ENCODE results near the gene SMC4. TPM values are rescaled to one million over a fixed set of nuclear protein-coding genes. Genes with fewer than 3 reads are reported as not detected.

SMC4 gene
- polyA plus RNA-seq, 1 of the 3 experiments (the other 2 are of a cell fraction): 26.1 TPM

DNA sequence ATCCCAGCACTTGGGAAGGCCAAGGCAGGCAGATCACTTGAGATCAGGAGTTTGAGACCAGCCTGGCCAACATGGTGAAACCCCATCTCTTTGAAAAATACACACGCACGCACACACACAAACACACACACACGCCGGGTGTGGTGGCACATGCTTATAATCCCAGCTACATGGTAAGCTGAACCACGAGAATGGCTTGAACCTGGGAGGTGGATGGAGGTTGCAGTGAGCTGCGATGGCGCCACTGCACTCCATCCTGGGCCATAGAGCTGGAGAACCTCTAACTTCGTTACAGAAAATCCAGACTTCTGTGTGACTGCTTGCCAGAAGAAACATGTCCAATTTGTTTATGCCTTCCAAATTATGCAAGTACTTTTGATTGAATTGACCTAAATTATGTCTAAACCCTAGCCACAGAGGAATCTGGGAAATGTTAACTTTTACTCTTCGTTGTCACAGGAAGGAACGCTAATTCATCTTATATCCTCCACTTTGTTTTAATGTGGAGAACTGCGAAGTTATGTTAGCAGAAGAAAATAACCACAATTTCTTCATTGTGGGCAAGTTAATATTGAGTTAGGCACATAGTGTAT is 28.5 kb downstream of the SMC4 start:
- no peaks in the 10 kb centered on the region; a peak in 1 of 4 replicates for H3K4me1 ChIP-seq (ENCODE audit: control insufficient read depth in 1 of 2, insufficient read depth in 2 of 2, low read depth in 1 of 2, low read length in 1 of 2)
- peaks cover 71% of the 10 kb centered on the region for H3F3A ChIP-seq (replicated peaks; ENCODE audit: insufficient read depth)
- 87% methylated on average over 11 of the region's 11 CpGs for WGBS (ENCODE audit: low lambda C conversion rate)
- H3K27ac ChIP-seq (ENCODE audit: low read depth in 2 of 2, low read length in 1 of 2): peak overlapping the region in 1 of 2 experiments; percentile 1; a peak in 2 of 4 replicates
- no peaks in the 10 kb centered on the region for H4K20me1 ChIP-seq (ENCODE audit: insufficient read depth)
- peaks cover 85% of the 10 kb centered on the region for H3K79me2 ChIP-seq (ENCODE audit: insufficient read depth)
- POLR2A ChIA-PET: no interaction called here
- H3K36me3 ChIP-seq (replicated peaks in 1 of 2; ENCODE audit: control insufficient read depth in 1 of 2, insufficient read depth in 2 of 2, low read length in 1 of 2): peaks cover 85 to 88% of the 10 kb centered on the region in 2 experiments
- no peaks in the 10 kb centered on the region for H3K27me3 ChIP-seq (ENCODE audit: insufficient read depth)
- H3K4me3 ChIP-seq (ENCODE audit: low read depth in 2 of 2, low read length in 1 of 2): no peak overlapping the region
- no peaks in the 10 kb centered on the region for H3K9me3 ChIP-seq
- no peak overlapping the region for H2AFZ ChIP-seq (ENCODE audit: low read depth)
- DNase-seq: no peak
- no peak overlapping the region for H3K4me2 ChIP-seq
- H3K9me2 ChIP-seq: no peaks in the 10 kb centered on the region
- no peak overlapping the region for H3K9ac ChIP-seq
- CTCF ChIA-PET: interaction anchor here (1.7 to 2.4 kb wide), 2 partner anchors 8 to 14 kb away, joined by 7 to 10 read pairs; no protein-coding TSS in a partner anchor
- TF ChIP-seq, protein P1, sequence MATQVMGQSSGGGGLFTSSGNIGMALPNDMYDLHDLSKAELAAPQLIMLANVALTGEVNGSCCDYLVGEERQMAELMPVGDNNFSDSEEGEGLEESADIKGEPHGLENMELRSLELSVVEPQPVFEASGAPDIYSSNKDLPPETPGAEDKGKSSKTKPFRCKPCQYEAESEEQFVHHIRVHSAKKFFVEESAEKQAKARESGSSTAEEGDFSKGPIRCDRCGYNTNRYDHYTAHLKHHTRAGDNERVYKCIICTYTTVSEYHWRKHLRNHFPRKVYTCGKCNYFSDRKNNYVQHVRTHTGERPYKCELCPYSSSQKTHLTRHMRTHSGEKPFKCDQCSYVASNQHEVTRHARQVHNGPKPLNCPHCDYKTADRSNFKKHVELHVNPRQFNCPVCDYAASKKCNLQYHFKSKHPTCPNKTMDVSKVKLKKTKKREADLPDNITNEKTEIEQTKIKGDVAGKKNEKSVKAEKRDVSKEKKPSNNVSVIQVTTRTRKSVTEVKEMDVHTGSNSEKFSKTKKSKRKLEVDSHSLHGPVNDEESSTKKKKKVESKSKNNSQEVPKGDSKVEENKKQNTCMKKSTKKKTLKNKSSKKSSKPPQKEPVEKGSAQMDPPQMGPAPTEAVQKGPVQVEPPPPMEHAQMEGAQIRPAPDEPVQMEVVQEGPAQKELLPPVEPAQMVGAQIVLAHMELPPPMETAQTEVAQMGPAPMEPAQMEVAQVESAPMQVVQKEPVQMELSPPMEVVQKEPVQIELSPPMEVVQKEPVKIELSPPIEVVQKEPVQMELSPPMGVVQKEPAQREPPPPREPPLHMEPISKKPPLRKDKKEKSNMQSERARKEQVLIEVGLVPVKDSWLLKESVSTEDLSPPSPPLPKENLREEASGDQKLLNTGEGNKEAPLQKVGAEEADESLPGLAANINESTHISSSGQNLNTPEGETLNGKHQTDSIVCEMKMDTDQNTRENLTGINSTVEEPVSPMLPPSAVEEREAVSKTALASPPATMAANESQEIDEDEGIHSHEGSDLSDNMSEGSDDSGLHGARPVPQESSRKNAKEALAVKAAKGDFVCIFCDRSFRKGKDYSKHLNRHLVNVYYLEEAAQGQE (IDR thresholded peaks at IDR 0.05; ENCODE audit: low read depth, low read length): no peak
- TF ChIP-seq CHD2 (IDR thresholded peaks at IDR 0.05; ENCODE audit: low read length, partially characterized antibody) (no peak), FOXJ3 (CRISPR knock-in tag; IDR thresholded peaks at IDR 0.05) (no peak), MXI1 (IDR thresholded peaks at IDR 0.05; ENCODE audit: low read depth, low read length) (no peak), EP300 (IDR thresholded peaks at IDR 0.05; ENCODE audit: borderline replicate concordance in 1 of 2, low read depth in 1 of 2, low read length in 1 of 2) (no peak), RAD21 (IDR thresholded peaks at IDR 0.05; ENCODE audit: low read length) (no peak)

DNA sequence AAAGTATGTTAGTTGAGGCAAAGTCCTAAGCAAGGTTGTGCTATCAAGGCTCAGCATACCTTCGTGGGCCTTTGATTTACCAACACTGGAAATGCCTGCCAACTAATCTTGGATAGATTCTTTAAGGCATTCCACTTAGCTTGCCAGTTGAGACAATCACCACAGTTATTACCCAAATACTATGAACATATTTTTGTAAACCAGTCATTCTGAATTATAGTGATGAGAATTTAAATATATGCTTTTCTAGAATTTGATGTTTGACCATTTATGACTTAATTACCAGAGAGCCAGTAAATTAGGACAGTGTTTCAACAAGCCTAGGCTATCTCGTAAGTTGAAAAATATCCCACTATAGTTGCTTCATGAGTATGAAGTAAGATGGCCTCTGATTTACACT is 34.6 kb downstream of the SMC4 start:
- no peak for DNase-seq
- Histone ChIP-seq H3K27ac (ENCODE audit: low read depth in 2 of 2, low read length in 1 of 2) (peak overlapping the region in 1 of 2 experiments; percentile 43), H3K79me2 (ENCODE audit: insufficient read depth) (peaks cover 91% of the 10 kb centered on the region), H3K27me3 (ENCODE audit: insufficient read depth) (no peaks in the 10 kb centered on the region), H3K9ac (no peak overlapping the region), H3K9me2 (no peaks in the 10 kb centered on the region), H3K4me2 (no peak overlapping the region), H3K4me3 (ENCODE audit: low read depth in 2 of 2, low read length in 1 of 2) (no peak overlapping the region), H3F3A (replicated peaks; ENCODE audit: insufficient read depth) (peaks cover 96% of the 10 kb centered on the region), H3K4me1 (ENCODE audit: control insufficient read depth in 1 of 2, insufficient read depth in 2 of 2, low read depth in 1 of 2, low read length in 1 of 2) (no peaks in the 10 kb centered on the region), H3K9me3 (no peaks in the 10 kb centered on the region), H4K20me1 (ENCODE audit: insufficient read depth) (no peaks in the 10 kb centered on the region), H3K36me3 (replicated peaks in 1 of 2; ENCODE audit: control insufficient read depth in 1 of 2, insufficient read depth in 2 of 2, low read length in 1 of 2) (peaks cover 78 to 88% of the 10 kb centered on the region in 2 experiments), H2AFZ (ENCODE audit: low read depth) (no peak overlapping the region)
- ChIA-PET POLR2A (no interaction called here), CTCF (no interaction called here)
- 83% methylated on average over 2 of the region's 2 CpGs for WGBS (ENCODE audit: low lambda C conversion rate)
- TF ChIP-seq MEF2A (IDR thresholded peaks at IDR 0.05; ENCODE audit: borderline replicate concordance, low read depth) (no peak), RAD21 (IDR thresholded peaks at IDR 0.05; ENCODE audit: low read length) (no peak), RXRA (IDR thresholded peaks at IDR 0.05; ENCODE audit: borderline replicate concordance, low read depth) (no peak), SIN3A (IDR thresholded peaks at IDR 0.05; ENCODE audit: borderline replicate concordance, low read depth, low read length) (no peak), EP300 (IDR thresholded peaks at IDR 0.05; ENCODE audit: borderline replicate concordance in 1 of 2, low read depth in 1 of 2, low read length in 1 of 2) (no peak), GATA2 (CRISPR knock-in tag; IDR thresholded peaks at IDR 0.05) (no peak), FOSL2 (IDR thresholded peaks at IDR 0.05; ENCODE audit: borderline replicate concordance, low read depth) (no peak), NRF1 (IDR thresholded peaks at IDR 0.05; ENCODE audit: low read depth, low read length) (no peak), POLR2AphosphoS5 (IDR thresholded peaks at IDR 0.05; ENCODE audit: low read depth, low read length) (peak; percentile 31), ELF1 (IDR thresholded peaks at IDR 0.05) (no peak), EZH2phosphoT487 (IDR thresholded peaks at IDR 0.05; ENCODE audit: borderline replicate concordance, low read depth) (no peak), TEAD4 (IDR thresholded peaks at IDR 0.05; ENCODE audit: borderline replicate concordance, insufficient read depth) (no peak), JUND (IDR thresholded peaks at IDR 0.05) (0 out of 2 replicates have a peak, but pooled peaks have one; percentile 4), RCOR1 (IDR thresholded peaks at IDR 0.05; ENCODE audit: low read length) (no peak), FOXJ3 (CRISPR knock-in tag; IDR thresholded peaks at IDR 0.05) (no peak)
- TF ChIP-seq, protein P2, sequence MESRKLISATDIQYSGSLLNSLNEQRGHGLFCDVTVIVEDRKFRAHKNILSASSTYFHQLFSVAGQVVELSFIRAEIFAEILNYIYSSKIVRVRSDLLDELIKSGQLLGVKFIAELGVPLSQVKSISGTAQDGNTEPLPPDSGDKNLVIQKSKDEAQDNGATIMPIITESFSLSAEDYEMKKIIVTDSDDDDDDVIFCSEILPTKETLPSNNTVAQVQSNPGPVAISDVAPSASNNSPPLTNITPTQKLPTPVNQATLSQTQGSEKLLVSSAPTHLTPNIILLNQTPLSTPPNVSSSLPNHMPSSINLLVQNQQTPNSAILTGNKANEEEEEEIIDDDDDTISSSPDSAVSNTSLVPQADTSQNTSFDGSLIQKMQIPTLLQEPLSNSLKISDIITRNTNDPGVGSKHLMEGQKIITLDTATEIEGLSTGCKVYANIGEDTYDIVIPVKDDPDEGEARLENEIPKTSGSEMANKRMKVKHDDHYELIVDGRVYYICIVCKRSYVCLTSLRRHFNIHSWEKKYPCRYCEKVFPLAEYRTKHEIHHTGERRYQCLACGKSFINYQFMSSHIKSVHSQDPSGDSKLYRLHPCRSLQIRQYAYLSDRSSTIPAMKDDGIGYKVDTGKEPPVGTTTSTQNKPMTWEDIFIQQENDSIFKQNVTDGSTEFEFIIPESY (IDR thresholded peaks at IDR 0.05; ENCODE audit: borderline replicate concordance, low read depth): no peak
- TF ChIP-seq, protein P3, sequence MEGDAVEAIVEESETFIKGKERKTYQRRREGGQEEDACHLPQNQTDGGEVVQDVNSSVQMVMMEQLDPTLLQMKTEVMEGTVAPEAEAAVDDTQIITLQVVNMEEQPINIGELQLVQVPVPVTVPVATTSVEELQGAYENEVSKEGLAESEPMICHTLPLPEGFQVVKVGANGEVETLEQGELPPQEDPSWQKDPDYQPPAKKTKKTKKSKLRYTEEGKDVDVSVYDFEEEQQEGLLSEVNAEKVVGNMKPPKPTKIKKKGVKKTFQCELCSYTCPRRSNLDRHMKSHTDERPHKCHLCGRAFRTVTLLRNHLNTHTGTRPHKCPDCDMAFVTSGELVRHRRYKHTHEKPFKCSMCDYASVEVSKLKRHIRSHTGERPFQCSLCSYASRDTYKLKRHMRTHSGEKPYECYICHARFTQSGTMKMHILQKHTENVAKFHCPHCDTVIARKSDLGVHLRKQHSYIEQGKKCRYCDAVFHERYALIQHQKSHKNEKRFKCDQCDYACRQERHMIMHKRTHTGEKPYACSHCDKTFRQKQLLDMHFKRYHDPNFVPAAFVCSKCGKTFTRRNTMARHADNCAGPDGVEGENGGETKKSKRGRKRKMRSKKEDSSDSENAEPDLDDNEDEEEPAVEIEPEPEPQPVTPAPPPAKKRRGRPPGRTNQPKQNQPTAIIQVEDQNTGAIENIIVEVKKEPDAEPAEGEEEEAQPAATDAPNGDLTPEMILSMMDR (IDR thresholded peaks at IDR 0.05): no peak

Measured in SK-N-SH (cell line).